Liver (tissue), 9 donors: Measurements from ENCODE around the gene MAP3K10. TPM values are rescaled to one million over a fixed set of nuclear protein-coding genes. Genes with fewer than 3 reads are reported as not detected.

Experiments
- DNase-seq: peaks from one replicate; pipeline ENCODE4 v3.0.0-alpha.2; 2017; ENCODE audit warnings: low spot score
- H3K27ac ChIP-seq, 2 donors: one replicate each; pipeline ENCODE4 v1.7.0; 2013; ENCODE audit warnings: inconsistent platforms in 2 of 2, low read length in 2 of 2, control low read depth in 1 of 2, low read depth in 1 of 2, mild to moderate bottlenecking in 1 of 2
- H3K27me3 ChIP-seq, 4 donors: one replicate each; pipeline versions ENCODE4 v1.6.1 to v1.7.0; 2013; ENCODE audit warnings: low read length in 3 of 4, inconsistent platforms in 1 of 4, mild to moderate bottlenecking in 1 of 4, moderate library complexity in 1 of 4; ENCODE audit not compliant: control insufficient read depth in 4 of 4, insufficient read depth in 4 of 4
- H3K36me3 ChIP-seq, 4 donors: one replicate each; pipeline versions ENCODE4 v1.6.1 to v1.7.0; 2013; ENCODE audit warnings: low read length in 3 of 4, mild to moderate bottlenecking in 3 of 4, low read depth in 1 of 4, moderate library complexity in 1 of 4; ENCODE audit not compliant: control insufficient read depth in 4 of 4, insufficient read depth in 3 of 4
- H3K4me1 ChIP-seq, 4 donors: one replicate each; pipeline versions ENCODE4 v1.6.1 to v1.7.0; 2013; ENCODE audit warnings: low read length in 3 of 4, mild to moderate bottlenecking in 3 of 4, moderate library complexity in 1 of 4; ENCODE audit not compliant: control insufficient read depth in 4 of 4, insufficient read depth in 4 of 4
- H3K4me3 ChIP-seq, 3 donors: one replicate each; pipeline versions ENCODE4 v1.6.1 to v1.7.0; 2013; ENCODE audit warnings: low read length in 3 of 3, control low read depth in 1 of 3, low read depth in 1 of 3, mild to moderate bottlenecking in 1 of 3
- H3K9ac ChIP-seq, 2 donors: one replicate each; pipeline ENCODE4 v1.7.0; 2013; ENCODE audit warnings: low read length in 2 of 2, mild to moderate bottlenecking in 2 of 2, moderate library complexity in 2 of 2, control low read depth in 1 of 2, low read depth in 1 of 2
- H3K9me3 ChIP-seq, 4 donors: one replicate each; pipeline versions ENCODE4 v1.6.1 to v1.7.0; 2013; ENCODE audit warnings: low read length in 3 of 4; ENCODE audit not compliant: control insufficient read depth in 4 of 4
- ATF3 ChIP-seq: IDR thresholded peaks from 2 replicates; pipeline ENCODE4 v1.6.1; 2016; ENCODE audit warnings: antibody characterized with exemption
- CTCF ChIP-seq: fragments of 150-350 bp; IDR thresholded peaks from 2 replicates; pipeline ENCODE4 v1.5.1; 2017; ENCODE audit warnings: improper control_type of control experiment, low read depth, low read length; ENCODE audit not compliant: missing input control
- EGR1 ChIP-seq, 2 donors: IDR thresholded peaks; 2 replicates each; pipeline ENCODE4 v1.6.1; 2016 to 2018; ENCODE audit warnings: antibody characterized with exemption in 2 of 2, low read depth in 2 of 2
- FOXA2 ChIP-seq: IDR thresholded peaks from 2 replicates; pipeline ENCODE4 v1.6.1; 2016; ENCODE audit warnings: antibody characterized with exemption
- GABPA ChIP-seq, 2 donors: IDR thresholded peaks in 1 of 2; conservative IDR thresholded peaks in 1 of 2; 2 replicates each; pipeline ENCODE4 v1.6.1; 2016; ENCODE audit warnings: antibody characterized with exemption in 2 of 2, mild to moderate bottlenecking in 1 of 2, moderate library complexity in 1 of 2
- HNF4A ChIP-seq, 2 donors: conservative IDR thresholded peaks; 2 replicates each; pipeline ENCODE4 v1.6.1; 2016; ENCODE audit warnings: antibody characterized with exemption in 2 of 2, mild to moderate bottlenecking in 2 of 2
- HNF4G ChIP-seq: IDR thresholded peaks from 2 replicates; pipeline ENCODE4 v1.6.1; 2016; ENCODE audit warnings: antibody characterized with exemption
- NR2F2 ChIP-seq: IDR thresholded peaks from 2 replicates; pipeline ENCODE4 v1.6.1; 2016; ENCODE audit warnings: antibody characterized with exemption
- RAD21 ChIP-seq, 2 donors: IDR thresholded peaks; 2 replicates each; pipeline ENCODE4 v1.6.1; 2016; ENCODE audit warnings: antibody characterized with exemption in 2 of 2, mild to moderate bottlenecking in 2 of 2
- RXRA ChIP-seq, 2 donors: IDR thresholded peaks; 2 replicates each; pipeline ENCODE4 v1.6.1; 2017 to 2018; ENCODE audit warnings: antibody characterized with exemption in 2 of 2, mild to moderate bottlenecking in 1 of 2
- SP1 ChIP-seq: IDR thresholded peaks from 2 replicates; pipeline ENCODE4 v1.6.1; 2018; ENCODE audit warnings: antibody characterized with exemption, mild to moderate bottlenecking
- TAF1 ChIP-seq: conservative IDR thresholded peaks from 2 replicates; pipeline ENCODE4 v1.6.1; 2016; ENCODE audit warnings: antibody characterized with exemption, mild to moderate bottlenecking
- YY1 ChIP-seq: IDR thresholded peaks from 2 replicates; pipeline ENCODE4 v1.6.1; 2016; ENCODE audit warnings: antibody characterized with exemption, mild to moderate bottlenecking
- ZBTB33 ChIP-seq: IDR thresholded peaks from 2 replicates; pipeline ENCODE4 v1.6.1; 2016; ENCODE audit warnings: antibody characterized with exemption
- WGBS: extraction: QIAGEN DNeasy Blood & Tissue Kit; methylation state at CpG from one replicate; pipeline ENCODE4 v1.1.7; 2013; 5-methylcytosine and 5-hydroxymethylcytosine counted together
- polyA plus RNA-seq, 2 donors: library from polyadenylated mRNA; stranded (reverse) in 1 of 2; unstranded in 1 of 2; fragments of 200-250 nt in 1 of 2; fragments of >200 nt in 1 of 2; fragmentation: Nextera tagmentation in 1 of 2; extraction: Ambion mirVana in 1 of 2; gene quantifications; one replicate each; pipeline versions ENCODE4 v1.2.1 to v1.2.3, GENCODE V29; 2013 to 2015
- total RNA-seq, 2 donors: library from RNA; depleted of rRNA; stranded (reverse); fragments of >200 nt; gene quantifications; one replicate each; pipeline ENCODE4 v1.2.3, GENCODE V29; 2014
- TF ChIP-seq, protein P1 (sequence below): IDR thresholded peaks from 2 replicates; pipeline ENCODE4 v1.6.1; 2016; ENCODE audit warnings: antibody characterized with exemption, mild to moderate bottlenecking
- donor health status: healthy.
- donor health status: healthy.
- donor health status: healthy.
- donor health status: healthy.
- donor health status: healthy.

The MAP3K10 gene
- total and polyA plus RNA-seq, 4 donors, result 0.65 to 3.9 (median 2.1) TPM

GRCh38 chr19:40163541-40164129 lies 27.6 kb upstream of the MAP3K10 start:
- Histone ChIP-seq H3K9ac (no peak overlapping the region), H3K27me3 (no peaks in the 10 kb centered on the region), H3K36me3 (no peaks in the 10 kb centered on the region), H3K27ac (no peak overlapping the region), H3K4me3 (no peak overlapping the region), H3K9me3 (no peaks in the 10 kb centered on the region), H3K4me1 (no peaks in the 10 kb centered on the region)
- DNase-seq, result no peak
- no peak for TF ChIP-seq ZBTB33
- TF ChIP-seq, protein P1, sequence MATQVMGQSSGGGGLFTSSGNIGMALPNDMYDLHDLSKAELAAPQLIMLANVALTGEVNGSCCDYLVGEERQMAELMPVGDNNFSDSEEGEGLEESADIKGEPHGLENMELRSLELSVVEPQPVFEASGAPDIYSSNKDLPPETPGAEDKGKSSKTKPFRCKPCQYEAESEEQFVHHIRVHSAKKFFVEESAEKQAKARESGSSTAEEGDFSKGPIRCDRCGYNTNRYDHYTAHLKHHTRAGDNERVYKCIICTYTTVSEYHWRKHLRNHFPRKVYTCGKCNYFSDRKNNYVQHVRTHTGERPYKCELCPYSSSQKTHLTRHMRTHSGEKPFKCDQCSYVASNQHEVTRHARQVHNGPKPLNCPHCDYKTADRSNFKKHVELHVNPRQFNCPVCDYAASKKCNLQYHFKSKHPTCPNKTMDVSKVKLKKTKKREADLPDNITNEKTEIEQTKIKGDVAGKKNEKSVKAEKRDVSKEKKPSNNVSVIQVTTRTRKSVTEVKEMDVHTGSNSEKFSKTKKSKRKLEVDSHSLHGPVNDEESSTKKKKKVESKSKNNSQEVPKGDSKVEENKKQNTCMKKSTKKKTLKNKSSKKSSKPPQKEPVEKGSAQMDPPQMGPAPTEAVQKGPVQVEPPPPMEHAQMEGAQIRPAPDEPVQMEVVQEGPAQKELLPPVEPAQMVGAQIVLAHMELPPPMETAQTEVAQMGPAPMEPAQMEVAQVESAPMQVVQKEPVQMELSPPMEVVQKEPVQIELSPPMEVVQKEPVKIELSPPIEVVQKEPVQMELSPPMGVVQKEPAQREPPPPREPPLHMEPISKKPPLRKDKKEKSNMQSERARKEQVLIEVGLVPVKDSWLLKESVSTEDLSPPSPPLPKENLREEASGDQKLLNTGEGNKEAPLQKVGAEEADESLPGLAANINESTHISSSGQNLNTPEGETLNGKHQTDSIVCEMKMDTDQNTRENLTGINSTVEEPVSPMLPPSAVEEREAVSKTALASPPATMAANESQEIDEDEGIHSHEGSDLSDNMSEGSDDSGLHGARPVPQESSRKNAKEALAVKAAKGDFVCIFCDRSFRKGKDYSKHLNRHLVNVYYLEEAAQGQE, result no peak
- WGBS, result 91% methylated on average over 4 of the region's 4 CpGs

- no peaks in the 10 kb centered on the region for H3K36me3 ChIP-seq
- peak; percentile 52 for DNase-seq
- H3K9me3 ChIP-seq, result no peaks in the 10 kb centered on the region
- H3K4me3 ChIP-seq, result no peak overlapping the region
- H3K9ac ChIP-seq, result no peak overlapping the region
- TF ChIP-seq SP1 (no peak), EGR1 (IDR thresholded peaks at IDR 0.05; ENCODE audit: low read depth in 2 of 2) (no peak), TAF1 (no peak), FOXA2 (no peak), GABPA (IDR thresholded peaks at IDR 0.05 in 1 of 2, conservative IDR thresholded peaks at IDR 0.05 in 1 of 2) (no peak), CTCF (peak; percentile 31), ATF3 (no peak), RXRA (IDR thresholded peaks at IDR 0.05) (no peak), HNF4G (no peak), RAD21 (IDR thresholded peaks at IDR 0.05) (peak; percentile 30 to 65), NR2F2 (no peak), YY1 (no peak), ZBTB33 (no peak), HNF4A (conservative IDR thresholded peaks at IDR 0.05) (no peak)
- TF ChIP-seq, protein P1, result no peak
- H3K4me1 ChIP-seq, result no peaks in the 10 kb centered on the region
- no peak overlapping the region for H3K27ac ChIP-seq
- WGBS, result 20% methylated on average over 10 of the region's 10 CpGs
- no peaks in the 10 kb centered on the region for H3K27me3 ChIP-seq
Measured at GRCh38 chr19:40165362-40165937, 25.8 kb upstream of the MAP3K10 start.
